Muscle of arm (tissue), 14 donors: Measurements from ENCODE around the gene PLCL2. TPM values are rescaled to one million over a fixed set of nuclear protein-coding genes. Genes with fewer than 3 reads are reported as not detected.

Source experiments
- DNase-seq: peaks from one replicate; pipeline ENCODE4 v3.0.0-alpha.2; 2013
- long read RNA-seq, 11 donors: transcript quantifications; one replicate each; lab custom pipeline, GENCODE V29; 2026
- polyA plus RNA-seq, 12 donors: library from polyadenylated mRNA; unstranded; fragments of 120-200 nt; gene quantifications; one replicate each; pipeline ENCODE4 v1.2.1, GENCODE V29; 2013; ENCODE audit not compliant: insufficient read length in 12 of 12

PLCL2 gene
- 10 to 100 TPM in 9 of 12 donors, 1 to 10 TPM in 2, not detected in 1; 7.8 to 18.2 (median 15.1) TPM for polyA plus RNA-seq
- long read RNA-seq, donor 1, full-length matches to known transcripts, result 2 of 2 reads
- long read RNA-seq, donor 1, partial matches to known transcripts, result 0 of 2 reads
- long read RNA-seq, donor 1, other reads (novel, unspliced or antisense), result 0 of 2 reads
- long read RNA-seq, donor 2, partial matches to known transcripts, result 12 of 12 reads
- long read RNA-seq, donor 2, other reads (novel, unspliced or antisense), result 0 of 12 reads
- long read RNA-seq, donor 3, result 0 reads
- long read RNA-seq, donor 4, full-length matches to known transcripts, result 1 of 1 reads
- long read RNA-seq, donor 4, partial matches to known transcripts, result 0 of 1 reads
- long read RNA-seq, donor 4, other reads (novel, unspliced or antisense), result 0 of 1 reads
- long read RNA-seq, donor 5, full-length matches to known transcripts, result 1 of 6 reads
- long read RNA-seq, donor 5, partial matches to known transcripts, result 5 of 6 reads
- long read RNA-seq, donor 5, other reads (novel, unspliced or antisense), result 0 of 6 reads
- long read RNA-seq, donor 6, full-length matches to known transcripts, result 1 of 1 reads
- long read RNA-seq, donor 6, partial matches to known transcripts, result 0 of 1 reads
- long read RNA-seq, donor 6, other reads (novel, unspliced or antisense), result 0 of 1 reads
- long read RNA-seq, donor 7, result 0 reads
- long read RNA-seq, donor 8, result 0 reads
- long read RNA-seq, donor 9, result 0 reads
- long read RNA-seq, donor 10, full-length matches to known transcripts, result 1 of 1 reads
- long read RNA-seq, donor 10, partial matches to known transcripts, result 0 of 1 reads
- long read RNA-seq, donor 10, other reads (novel, unspliced or antisense), result 0 of 1 reads
- long read RNA-seq, donor 11, result 0 reads

- peak; percentile 49 for DNase-seq
These were observed at the start of gene PLCL2 for GRCh38 chr3:16884748-16885592. PLCL2 (plus strand) TSS chr3:16884955; CDS start chr3:16885040, 85 bp downstream.

GRCh38 chr3:16836505-16837237 lies 48.1 kb upstream of the PLCL2 start:
- DNase-seq, result no peak

- DNase-seq, result peak; percentile 21
These were observed 47.2 kb upstream of the PLCL2 start for GRCh38 chr3:16837602-16838001.

- DNase-seq, result no peak
These were observed 46.2 kb upstream of the PLCL2 start for GRCh38 chr3:16838561-16838960.

- DNase-seq, result no peak
These were observed 45.3 kb upstream of the PLCL2 start for GRCh38 chr3:16839271-16840100.

GRCh38 chr3:16840101-16840424 lies 44.7 kb upstream of the PLCL2 start:
- no peak for DNase-seq

GRCh38 chr3:16841041-16841753 lies 43.6 kb upstream of the PLCL2 start:
- DNase-seq, result no peak

GRCh38 chr3:16841904-16842271 lies 42.9 kb upstream of the PLCL2 start:
- DNase-seq, result no peak

GRCh38 chr3:16842272-16843270 lies 42.2 kb upstream of the PLCL2 start:
- DNase-seq, result no peak

GRCh38 chr3:16844222-16844621 lies 40.5 kb upstream of the PLCL2 start:
- DNase-seq, result no peak

- DNase-seq, result no peak
These were observed 40.0 kb upstream of the PLCL2 start for GRCh38 chr3:16844791-16845190.

- DNase-seq, result no peak
These were observed 38.2 kb upstream of the PLCL2 start for GRCh38 chr3:16846373-16847080.

- DNase-seq, result no peak
These were observed 36.7 kb upstream of the PLCL2 start for GRCh38 chr3:16848007-16848406.

- peak; percentile 46 for DNase-seq
These were observed 35.5 kb upstream of the PLCL2 start for GRCh38 chr3:16849229-16849628.

- no peak for DNase-seq
These were observed 35.0 kb upstream of the PLCL2 start for GRCh38 chr3:16849795-16850194.

- no peak for DNase-seq
These were observed 29.3 kb upstream of the PLCL2 start for GRCh38 chr3:16855497-16855896.

- no peak for DNase-seq
These were observed 24.5 kb upstream of the PLCL2 start for GRCh38 chr3:16860234-16860633.

- DNase-seq, result no peak
These were observed 23.3 kb upstream of the PLCL2 start for GRCh38 chr3:16861432-16861831.
